GM12873 (cell line): ENCODE measurements around the gene TRIM3.

Experiments
- TF ChIP-seq, protein P1 (sequence below): IDR thresholded peaks from 2 replicates; pipeline ENCODE4 v1.5.1; 2012; ENCODE audit warnings: low read depth, mild to moderate bottlenecking, moderate library complexity, low read length, control low read depth; ENCODE audit not compliant: insufficient read depth; ENCODE audit errors: missing control alignments

Gene TRIM3

DNA sequence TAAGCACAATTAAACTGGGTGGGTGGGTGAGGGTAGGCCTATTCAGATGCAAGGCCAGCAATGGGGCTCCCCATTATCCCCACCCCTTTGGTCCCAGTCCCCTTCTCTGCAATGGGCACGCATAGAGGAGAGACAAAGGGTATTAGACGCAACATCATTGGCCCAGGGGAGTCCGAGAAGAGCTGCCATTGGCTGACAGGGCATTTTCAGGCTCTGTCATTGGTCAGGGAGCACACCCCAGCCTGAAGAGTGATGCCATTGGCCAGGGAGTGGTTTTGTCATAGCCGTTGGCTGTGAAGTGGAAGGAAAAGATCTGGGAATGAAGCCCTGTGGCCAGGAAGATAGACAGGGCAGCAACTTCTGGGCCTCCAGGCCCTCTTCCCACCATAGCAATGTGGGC lies 2.8 kb upstream of the TRIM3 start:
- TF ChIP-seq, protein P1, sequence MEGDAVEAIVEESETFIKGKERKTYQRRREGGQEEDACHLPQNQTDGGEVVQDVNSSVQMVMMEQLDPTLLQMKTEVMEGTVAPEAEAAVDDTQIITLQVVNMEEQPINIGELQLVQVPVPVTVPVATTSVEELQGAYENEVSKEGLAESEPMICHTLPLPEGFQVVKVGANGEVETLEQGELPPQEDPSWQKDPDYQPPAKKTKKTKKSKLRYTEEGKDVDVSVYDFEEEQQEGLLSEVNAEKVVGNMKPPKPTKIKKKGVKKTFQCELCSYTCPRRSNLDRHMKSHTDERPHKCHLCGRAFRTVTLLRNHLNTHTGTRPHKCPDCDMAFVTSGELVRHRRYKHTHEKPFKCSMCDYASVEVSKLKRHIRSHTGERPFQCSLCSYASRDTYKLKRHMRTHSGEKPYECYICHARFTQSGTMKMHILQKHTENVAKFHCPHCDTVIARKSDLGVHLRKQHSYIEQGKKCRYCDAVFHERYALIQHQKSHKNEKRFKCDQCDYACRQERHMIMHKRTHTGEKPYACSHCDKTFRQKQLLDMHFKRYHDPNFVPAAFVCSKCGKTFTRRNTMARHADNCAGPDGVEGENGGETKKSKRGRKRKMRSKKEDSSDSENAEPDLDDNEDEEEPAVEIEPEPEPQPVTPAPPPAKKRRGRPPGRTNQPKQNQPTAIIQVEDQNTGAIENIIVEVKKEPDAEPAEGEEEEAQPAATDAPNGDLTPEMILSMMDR, result no peak

DNA sequence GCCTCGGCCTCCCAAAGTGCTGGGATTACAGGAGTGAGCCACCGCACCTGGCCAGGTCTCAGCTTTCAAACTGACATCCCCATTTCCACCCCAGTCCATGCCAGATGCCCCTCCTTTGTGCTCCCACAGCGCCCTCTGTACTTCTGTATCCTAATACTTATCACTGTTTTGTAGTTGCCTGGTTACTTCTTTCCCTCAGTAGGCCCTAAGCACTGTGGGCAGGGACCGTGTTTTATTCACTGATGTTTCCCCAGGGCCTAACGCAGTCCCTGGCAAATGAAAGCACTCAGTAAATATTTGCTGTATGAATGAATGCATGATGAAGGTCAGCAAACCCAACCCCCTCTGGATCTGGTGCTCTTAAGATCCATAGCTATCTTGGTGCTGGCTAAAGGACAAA lies 2.2 kb upstream of the TRIM3 start:
- TF ChIP-seq, protein P1, result no peak

DNA sequence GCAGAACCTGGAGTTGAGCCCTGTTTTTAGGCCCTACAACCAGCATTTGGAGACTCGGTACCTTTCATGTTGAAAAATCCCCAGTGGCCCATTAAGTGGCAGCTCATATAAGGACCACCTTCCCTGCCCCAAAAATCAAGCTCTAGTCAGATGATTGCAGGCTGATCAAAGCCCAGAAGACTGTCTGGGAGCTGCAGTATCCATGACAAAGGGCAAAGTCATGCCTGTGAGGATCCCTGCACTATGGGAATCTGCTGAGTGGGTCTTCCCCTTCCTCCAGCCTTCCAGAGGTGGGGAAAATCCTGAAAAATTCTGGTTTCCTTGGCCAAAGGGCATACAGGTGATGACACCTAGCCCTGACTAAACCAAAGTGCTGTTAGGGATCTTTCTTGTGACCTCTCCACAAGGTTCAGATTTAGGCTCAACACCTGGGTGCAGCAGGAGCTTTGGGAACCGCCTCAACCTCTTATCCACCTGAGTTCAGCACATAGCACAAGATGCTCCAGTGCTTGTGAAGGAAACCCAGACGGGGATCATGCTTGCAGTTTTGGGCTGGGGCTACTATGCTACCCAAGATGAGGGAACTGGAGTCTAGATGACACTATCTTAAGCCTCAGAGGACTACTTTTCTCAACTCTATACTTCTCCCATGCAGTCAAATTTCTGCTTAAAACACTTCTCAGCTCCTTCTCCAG lies 1.2 kb upstream of the TRIM3 start:
- TF ChIP-seq, protein P1, result no peak

DNA sequence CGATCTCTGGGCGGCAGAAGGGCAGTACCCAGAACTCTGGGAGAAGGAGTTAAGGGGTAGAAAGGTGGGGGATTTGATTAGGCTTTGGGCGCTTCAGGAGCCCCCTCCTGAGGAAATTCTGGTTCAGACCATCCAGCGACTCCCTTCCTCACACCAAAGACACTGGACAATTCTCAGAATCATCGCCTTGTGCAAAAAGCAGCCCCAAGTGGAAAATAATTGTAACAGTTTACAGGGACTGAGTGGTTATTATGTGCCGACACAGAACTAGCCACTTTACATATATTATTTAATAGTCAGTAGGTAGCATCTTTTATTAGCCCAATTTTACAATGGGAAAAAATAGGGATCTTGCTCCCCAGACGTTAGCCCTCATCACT lies 662 bp upstream of the TRIM3 start:
- TF ChIP-seq, protein P1, result no peak

DNA sequence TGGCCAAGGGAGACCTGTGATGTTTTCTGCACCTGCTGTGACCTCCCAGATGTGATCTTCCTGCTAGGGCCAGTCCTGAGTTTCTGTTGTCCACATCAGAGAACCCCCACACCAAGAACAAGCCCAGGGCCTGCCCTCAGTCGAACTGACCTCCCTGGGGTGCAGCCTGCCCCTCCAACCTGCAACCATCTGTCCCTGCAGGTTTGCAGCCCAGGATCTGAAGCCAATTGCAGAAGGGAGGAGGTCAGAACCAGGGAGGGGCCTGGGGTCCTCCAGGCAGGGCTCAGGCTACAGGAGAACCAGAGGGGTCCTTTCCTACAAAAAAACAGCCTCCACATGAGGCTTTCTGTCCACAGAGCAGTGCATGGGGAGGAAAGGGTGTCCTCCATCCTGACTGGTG lies 807 bp downstream of the TRIM3 start:
- TF ChIP-seq, protein P1, result no peak

DNA sequence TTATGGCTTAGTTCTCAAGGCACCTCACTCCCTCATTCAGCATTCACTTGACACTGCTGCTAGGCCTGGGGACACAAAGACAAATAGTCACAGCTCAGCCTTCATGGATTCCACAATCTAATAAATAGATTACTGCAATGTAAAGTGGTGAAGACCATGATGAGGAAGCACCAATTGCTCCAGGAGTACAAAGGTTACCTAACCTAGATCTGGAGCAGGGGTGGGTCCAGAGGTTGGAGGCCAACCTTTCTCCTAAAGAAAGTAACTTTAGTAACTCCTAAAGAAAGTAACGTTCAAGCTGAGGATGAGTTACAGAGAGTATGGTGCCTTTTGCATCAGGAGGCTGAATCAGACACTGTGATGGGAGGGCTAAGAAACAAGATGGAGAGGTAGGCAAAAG lies 4.1 kb downstream of the TRIM3 start:
- TF ChIP-seq, protein P1, result no peak

DNA sequence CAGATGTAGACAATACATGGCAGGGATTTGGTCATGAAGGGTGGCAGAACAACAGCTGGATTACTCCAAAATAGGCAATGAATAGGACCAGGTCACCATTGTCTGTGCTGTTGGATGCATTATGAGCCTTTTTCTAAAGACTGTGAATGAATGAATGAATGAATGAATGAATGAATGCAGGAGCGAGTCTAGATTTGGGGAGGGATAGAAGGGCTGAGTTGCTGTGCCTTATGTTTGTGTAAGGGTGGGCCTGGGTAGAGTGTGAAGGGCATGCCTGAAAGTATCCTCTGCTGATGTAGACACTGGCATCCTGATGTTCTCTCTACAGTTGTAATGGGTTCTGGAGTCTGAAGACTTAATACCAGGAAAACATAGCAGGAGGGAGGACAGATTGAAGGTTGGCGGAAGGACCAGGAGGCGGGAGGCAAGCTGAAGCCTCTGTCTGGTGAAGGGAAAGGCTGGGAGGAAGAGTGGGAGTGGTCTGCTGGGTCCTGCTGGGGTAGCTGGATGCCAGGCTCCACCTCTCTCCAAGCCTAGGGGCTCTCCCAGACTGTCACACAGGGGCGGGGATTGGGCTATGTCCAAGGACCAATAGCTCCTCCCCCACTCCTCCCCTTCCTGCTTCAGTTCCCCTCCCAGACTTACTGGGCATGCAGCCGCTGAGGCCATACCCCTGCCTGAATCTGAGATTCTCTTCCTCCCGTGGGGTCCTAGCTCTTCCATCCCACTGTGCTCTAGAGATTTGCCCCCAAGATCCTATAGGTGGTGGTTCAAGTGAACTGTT lies 4.8 kb downstream of the TRIM3 start:
- TF ChIP-seq, protein P1, result no peak
